COLO829 (cell line): ENCODE results near the gene SARS1.
"Not testable (repeated sequence)": the region's sequence is repeated elsewhere in the genome, so short reads cannot be mapped to it uniquely, and the experiment has no call there.

Experiments
- DNase-seq: peaks from one replicate; pipeline ENCODE4 v3.0.0; 2012; ENCODE audit warnings: low spot score

SARS1 gene, protein sequence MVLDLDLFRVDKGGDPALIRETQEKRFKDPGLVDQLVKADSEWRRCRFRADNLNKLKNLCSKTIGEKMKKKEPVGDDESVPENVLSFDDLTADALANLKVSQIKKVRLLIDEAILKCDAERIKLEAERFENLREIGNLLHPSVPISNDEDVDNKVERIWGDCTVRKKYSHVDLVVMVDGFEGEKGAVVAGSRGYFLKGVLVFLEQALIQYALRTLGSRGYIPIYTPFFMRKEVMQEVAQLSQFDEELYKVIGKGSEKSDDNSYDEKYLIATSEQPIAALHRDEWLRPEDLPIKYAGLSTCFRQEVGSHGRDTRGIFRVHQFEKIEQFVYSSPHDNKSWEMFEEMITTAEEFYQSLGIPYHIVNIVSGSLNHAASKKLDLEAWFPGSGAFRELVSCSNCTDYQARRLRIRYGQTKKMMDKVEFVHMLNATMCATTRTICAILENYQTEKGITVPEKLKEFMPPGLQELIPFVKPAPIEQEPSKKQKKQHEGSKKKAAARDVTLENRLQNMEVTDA

DNA sequence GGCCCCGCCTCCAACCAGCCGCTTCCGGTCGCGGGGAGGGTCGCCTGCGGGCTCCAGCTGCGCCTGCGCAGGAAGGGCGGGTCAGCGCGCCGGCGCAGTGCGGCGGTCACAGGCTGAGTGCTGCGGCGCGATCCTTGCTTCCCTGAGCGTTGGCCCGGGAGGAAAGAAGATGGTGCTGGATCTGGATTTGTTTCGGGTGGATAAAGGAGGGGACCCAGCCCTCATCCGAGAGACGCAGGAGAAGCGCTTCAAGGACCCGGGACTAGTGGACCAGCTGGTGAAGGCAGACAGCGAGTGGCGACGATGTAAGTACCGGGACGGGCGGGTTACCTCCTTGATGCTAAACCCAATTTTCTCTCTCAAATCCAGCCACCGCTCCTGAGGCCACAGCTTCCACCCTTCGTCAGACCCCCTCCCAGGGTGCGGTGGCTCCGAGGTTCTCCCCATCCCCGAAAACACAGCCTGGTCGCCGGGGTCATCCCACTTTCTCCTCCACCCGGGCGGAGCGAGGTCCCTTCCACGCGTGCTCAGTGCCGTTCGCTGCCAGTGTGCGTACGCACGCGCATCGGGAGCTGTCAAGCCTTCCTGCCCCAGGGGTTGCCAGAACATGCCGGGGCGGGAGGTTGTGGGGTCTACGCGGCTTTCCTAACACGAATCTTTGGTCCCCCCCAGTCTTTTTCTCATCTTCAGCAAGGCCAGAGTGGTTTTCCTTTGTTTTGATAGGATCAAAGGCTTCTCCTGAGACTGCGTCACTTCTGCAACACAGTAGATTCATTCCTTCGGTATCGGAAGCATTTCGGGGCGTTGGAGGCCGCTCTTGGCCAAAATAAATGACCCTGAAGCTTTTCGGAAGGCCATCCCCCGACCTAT is at the start of gene SARS1:
Gene SARS1 (plus strand): TSS at position 95 of the 870 bp plus-strand sequence. CDS start 75 bp downstream, at position 170.
- DNase-seq = peak; percentile 89

- no peak for DNase-seq
Observed at GRCh38 chr1:109164538-109164937, 49.2 kb upstream of the SARS1 start.

- no peak for DNase-seq
Observed at GRCh38 chr1:109167001-109167506, 46.7 kb upstream of the SARS1 start.

DNA sequence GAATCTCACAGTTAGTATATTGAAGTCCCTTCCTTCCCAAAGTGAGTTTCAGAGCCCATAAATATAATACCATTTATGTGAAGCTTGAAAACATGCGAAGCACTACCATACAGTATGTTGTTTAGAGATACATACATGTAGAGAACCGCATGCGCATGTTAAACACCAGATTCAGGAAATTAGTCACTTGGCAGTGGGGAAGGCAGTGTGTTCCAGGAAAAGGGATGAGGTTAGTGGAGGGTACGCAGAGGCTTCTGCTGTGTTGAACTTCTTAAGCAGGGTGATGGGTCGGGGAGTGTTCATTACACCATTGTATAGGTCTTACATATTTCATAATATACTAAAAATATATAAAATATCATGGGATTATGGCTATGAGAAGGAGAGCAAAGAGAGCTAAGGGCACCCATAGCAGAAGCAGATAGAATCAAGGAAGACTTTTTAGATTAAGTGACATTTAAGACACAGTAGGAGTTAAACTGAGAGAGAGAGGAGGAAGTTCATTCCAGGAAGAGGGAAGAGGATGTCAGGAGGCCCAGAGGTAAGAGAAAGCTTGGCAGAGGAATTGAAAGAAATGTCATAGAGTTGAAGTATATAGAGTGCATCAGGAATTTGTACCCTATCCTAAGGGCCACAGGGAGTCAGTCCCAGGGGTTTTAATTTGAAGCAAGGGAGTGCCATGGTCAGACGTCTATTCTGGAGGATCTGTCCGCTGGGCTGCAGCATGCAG is 43.5 kb upstream of the SARS1 start:
- no peak for DNase-seq

DNA sequence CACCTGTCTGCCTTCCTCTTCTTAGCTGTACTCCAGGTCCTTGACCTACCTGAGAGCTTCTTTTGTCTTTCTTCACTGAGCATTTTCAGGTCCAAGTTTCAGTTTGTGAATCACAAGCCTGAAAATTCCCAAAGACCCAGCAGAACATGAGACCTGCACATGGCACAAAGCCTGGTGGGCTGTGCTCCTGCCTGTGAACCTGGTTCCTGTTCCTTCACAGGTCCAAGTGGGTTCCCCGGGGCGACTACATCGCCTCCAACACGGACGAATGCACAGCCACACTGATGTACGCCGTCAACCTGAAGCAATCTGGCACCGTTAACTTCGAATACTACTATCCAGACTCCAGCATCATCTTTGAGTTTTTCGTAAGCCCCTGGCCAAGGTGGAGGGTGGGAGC is 42.1 kb upstream of the SARS1 start:
- no peak for DNase-seq

DNA sequence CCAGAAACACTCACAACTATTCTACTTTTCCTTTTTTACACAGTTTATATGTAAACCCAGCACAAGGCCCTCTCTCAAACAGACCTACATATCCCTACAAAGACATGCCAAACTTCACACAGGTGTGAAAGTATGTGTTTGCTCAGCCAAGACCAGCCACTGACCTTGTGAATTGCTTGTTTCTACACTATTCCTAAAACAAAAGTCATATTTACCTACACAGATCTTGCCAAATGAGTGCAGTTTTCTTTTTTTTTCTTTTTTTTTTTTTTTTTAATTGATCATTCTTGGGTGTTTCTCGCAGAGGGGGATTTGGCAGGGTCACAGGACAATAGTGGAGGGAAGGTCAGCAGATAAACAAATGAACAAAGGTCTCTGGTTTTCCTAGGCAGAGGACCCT is 37.4 kb upstream of the SARS1 start:
- not testable (repeated sequence) for DNase-seq

DNA sequence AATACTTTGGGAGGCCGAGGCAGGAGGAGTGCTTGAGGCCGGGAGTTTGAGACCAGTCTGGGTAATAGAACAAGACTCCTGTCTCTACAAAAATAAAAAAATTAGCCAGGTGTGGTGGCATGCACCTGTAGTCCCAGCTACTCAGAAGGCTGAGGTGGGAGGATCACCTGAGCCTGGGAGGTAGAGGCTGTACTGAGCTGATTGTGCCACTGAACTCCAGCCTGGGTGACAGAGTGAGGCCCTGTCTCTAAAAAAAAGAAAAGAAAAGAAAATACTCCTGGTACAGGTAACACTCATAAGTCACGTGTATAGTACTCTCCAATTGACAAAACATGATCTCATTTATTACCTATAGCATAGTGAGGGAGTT is 33.0 kb upstream of the SARS1 start:
- not testable (repeated sequence) for DNase-seq

GRCh38 chr1:109181085-109181806 is 32.5 kb upstream of the SARS1 start:
- DNase-seq = no peak

- DNase-seq = no peak
Observed at GRCh38 chr1:109181807-109182163, 31.9 kb upstream of the SARS1 start.

DNA sequence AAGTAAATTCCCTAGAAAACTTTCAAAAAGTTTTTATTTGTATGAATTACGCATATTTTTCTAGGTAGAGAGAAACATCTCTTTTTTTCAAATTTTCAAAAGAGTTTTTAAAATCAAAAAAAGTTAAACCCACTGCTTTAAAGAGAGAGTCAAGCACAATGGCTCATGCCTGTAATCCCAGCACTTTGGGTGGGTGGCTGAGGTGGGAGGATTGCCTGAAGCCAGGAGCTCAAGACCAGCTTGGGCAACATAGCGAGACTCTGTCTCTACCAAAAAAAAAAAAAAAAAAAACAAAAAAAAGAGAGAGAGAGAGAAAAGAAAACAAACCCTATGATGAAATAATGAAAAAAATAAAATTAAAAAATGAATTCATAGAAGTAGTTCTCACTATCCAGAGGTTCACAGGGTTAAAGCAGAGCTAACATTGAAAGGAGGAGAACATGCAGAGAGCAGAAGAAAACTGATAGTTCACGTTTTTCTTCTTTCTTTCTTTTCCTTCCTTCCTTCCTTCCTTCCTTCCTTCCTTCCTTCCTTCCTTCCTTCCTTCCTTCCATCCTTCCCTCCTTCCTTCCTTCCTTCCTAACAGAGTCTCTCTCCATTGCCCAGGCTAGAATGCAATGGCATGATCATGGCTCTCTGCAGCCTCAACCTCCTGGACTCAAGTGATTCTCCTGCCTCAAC is 30.5 kb upstream of the SARS1 start:
- no peak for DNase-seq

DNA sequence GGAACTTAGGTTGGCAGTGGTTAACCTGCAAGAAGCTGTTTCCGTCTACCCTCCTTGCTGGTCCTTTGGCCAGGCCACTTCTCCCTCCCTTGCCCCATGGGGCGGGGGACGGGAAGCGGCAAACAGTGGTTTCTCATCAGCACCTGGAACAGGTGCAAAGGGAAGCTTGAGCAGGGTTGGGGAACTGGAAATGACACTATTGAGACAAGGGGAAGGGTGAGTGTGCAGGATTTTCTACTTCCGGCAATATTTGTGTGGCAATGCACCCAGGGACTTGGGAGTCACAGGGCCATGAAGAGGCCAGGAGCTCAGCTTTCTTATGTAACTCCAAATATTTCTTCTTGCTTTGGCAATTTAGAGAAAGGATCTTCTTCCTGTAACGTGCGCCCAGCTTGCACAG is 29.0 kb upstream of the SARS1 start:
- no peak for DNase-seq

DNA sequence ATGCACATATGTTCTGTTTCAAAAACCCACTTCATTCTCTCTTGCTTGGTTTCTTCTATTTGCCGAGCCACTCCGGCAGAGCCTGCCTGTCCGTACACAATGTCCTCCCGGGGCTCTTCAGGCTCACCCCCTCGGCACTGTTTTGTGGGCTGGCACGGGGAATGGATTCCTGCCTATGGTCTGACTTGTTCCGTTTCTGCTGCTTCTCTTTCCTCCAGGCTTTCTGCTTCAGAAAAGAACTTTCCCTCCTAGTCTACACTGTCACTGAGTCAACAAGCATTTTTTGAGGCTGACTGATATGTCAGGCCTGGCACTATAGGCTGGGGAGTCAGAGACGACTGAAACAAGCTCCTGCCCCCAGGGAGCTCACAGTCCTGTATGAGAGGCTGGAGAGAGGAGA is 28.4 kb upstream of the SARS1 start:
- no peak for DNase-seq

- DNase-seq = no peak
Observed at GRCh38 chr1:109185990-109186732, 27.6 kb upstream of the SARS1 start.

- no peak for DNase-seq
Observed at GRCh38 chr1:109186733-109187086, 27.0 kb upstream of the SARS1 start.

DNA sequence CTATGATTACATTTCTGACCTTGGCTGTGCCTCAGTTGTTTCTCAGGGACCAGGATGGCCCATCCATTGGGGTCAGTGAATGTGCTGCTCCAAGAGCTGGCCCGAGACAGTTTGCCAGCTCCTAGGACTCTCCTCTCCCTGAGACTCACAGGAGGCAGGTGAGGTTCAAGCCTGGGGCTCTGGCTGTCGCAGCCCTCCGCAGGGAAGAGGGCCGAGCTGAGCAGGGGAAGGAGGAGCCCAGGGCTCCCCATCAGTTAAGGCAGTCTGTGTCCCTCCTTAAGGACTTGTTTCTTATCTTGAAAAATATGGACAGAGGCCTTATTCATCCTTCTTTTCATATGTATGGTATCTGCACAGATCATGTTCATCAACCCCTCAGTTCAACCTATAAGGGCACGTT is 26.6 kb upstream of the SARS1 start:
- DNase-seq = no peak

DNA sequence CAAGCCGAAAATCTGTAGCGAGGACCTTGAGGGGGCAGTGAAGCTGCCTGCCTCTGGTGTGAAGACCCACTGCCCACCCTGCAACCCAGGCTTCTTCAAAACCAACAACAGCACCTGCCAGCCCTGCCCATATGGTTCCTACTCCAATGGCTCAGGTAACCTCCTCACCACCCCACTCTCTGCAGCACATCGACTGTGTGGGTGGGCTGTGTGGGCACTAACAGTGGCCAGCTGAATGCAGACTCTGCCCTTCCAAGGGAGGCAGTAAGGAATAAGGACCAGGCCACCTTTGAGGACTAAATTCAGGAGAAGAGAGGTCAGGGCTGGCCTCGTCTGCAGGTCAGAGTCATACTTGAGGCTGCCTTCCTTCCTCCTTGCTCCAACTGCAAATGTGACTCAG is 25.5 kb upstream of the SARS1 start:
- no peak for DNase-seq

DNA sequence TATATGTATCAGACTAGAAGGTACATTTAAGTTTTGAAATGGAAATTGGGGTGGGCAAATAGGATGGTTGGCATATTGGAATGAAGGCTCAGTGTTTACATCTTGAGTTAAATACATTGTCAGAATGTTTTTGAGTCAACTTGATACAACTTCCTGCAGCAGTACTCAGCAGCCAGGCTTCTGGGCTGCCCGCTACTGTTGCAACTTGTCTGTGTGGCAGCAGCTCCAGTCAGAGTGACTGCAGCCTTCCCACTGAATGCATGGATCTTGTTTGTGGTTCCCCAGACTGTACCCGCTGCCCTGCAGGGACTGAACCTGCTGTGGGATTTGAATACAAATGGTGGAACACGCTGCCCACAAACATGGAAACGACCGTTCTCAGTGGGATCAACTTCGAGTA is 24.9 kb upstream of the SARS1 start:
- DNase-seq = no peak

DNA sequence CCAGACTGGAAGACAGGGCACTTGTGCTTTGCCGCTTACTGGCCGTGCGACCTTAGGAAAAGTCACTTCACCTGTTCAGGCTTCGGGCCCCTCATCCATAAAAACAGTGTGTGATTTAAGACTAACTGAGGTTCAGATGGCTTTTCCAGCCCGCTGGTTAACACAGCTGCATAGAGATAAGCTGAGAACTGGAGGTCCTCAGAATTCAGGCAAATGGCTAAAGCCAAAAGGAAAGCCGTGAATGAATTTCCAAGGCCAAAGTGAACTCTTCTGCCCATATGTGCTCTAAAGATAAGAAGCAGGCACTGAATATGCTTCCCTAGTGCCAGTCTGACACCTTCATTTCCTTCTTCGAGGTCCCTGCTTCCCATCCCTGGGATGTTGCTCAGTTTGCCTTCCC is 23.5 kb upstream of the SARS1 start:
- DNase-seq = no peak

DNA sequence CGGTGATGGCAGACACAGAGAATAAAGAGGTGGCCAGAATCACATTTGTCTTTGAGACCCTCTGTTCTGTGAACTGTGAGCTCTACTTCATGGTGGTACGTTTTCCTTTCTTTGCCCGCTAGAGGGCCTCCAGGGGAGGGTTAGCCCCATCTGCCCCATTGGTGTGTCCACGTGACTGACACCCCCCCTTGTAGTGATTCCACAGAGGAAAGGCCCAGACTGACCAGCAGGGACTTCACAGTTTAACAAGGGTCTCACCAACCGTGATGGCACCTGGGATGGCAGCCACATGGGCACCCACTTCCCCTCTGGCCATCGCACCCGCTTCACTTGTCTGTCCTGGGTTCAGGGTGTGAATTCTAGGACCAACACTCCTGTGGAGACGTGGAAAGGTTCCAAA is 22.3 kb upstream of the SARS1 start:
- DNase-seq = no peak

DNA sequence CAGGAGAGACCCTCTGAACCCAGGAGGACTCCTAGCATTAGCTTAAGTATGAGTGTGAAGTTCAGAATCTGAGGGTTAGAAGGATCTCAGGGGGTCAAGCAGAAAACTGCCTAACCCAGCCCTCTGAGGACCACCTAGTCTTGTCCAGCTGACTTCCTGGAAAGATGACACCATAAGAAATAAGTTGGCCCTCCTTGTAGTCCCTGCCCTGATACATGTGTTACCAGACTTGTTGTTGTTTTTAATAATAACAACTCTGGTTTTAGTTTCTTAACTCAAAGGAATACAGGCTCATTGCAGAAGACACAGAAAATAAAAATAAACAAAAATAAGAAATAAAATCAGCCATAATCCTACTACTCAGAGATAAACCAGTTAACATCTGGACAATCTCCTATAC is 21.8 kb upstream of the SARS1 start:
- DNase-seq = no peak
